GM21786 (cell line): ENCODE data around the gene NRXN3.

ENCODE experiments used
- ATAC-seq: cut with Tn5 transposase; IDR thresholded peaks from one replicate; pipeline ENCODE4 v1.9.1; 2021; ENCODE audit not compliant: unreplicated experiment

NRXN3 gene

GRCh38 chr14:79583738-79584408 is 1413.7 kb downstream of the NRXN3 start:
- no peak for ATAC-seq

DNA sequence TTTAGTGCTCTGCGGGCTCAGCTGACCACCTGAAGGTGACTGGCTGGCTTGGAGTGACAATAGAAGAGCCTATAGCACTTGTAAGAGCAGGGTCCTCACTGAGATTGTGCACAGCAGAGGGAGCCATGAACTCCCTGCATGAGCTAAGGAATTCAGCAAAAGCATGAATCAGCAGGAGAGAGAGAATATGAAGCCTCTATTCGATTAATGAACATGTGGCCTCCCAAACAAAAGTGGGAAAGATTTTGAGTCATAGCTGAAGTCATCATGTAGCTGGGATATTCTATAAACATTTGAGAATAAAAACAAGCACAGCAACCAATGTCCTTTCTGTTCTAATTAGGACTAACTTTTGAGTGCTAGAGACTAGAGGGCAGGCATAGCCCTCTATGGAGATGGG is 1414.5 kb downstream of the NRXN3 start:
- no peak for ATAC-seq

DNA sequence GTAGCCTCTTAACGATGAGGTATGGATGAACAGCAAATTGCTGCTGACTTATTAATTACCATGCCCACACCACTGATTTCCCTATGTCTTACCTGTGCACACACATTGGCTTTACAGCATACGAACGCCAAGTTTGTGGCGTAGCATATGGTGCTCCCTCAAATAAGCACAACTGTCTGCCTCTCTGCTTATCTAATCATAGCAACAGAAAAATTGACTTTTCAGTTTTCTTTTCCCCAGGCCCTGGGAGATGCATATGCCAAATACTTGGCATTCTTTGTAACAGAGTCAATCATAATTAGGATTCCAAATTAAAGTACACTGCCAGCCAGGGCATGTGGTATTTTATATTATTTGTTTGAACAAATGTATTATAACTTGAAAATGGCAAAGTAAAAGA is 1415.7 kb downstream of the NRXN3 start:
- no peak for ATAC-seq

GRCh38 chr14:79586416-79586815 is 1416.2 kb downstream of the NRXN3 start:
- ATAC-seq, result no peak

GRCh38 chr14:79586989-79587598 is 1416.9 kb downstream of the NRXN3 start:
- ATAC-seq, result no peak

GRCh38 chr14:79587875-79588274 is 1417.7 kb downstream of the NRXN3 start:
- no peak for ATAC-seq

DNA sequence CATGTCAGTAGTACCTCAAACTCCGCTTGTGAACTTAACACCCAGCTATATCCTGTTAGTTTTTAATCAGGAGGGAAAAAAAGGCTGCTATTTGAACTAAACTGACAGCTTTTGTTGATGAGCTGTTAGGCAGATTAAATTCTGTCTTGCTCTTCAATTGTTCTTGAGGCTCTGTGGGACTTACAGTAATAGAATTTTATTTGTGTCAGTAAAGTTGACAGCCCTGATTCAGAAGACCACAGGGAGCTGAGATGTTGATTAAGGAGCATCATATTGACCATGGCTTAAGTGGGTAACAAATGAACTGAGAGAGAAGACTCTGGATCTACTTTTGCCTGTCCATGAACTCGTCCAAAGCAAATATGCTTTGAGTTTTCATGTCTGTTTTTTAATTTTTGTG is 1418.2 kb downstream of the NRXN3 start:
- ATAC-seq, result no peak

DNA sequence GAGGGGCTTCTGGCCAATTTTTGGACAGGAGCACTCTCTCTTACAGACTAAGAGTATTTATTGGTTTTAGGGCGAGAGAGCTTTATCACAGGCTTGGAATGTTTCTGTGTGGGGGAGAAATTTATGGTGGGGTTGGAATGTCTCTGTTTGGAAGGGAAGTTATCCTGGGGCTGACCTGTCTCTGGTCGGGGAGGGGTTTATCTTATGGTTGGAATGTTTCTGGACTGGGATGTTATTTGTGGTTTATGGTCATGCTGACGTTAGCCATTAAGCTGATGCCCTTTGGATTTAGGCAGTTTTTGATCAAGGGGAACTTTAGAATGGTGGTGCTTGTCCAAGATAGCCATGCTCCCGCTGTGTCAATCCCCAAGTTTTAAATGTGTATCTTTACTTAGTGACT is 1426.4 kb downstream of the NRXN3 start:
- no peak for ATAC-seq

GRCh38 chr14:79597566-79597965 is 1427.4 kb downstream of the NRXN3 start:
- ATAC-seq, result no peak

DNA sequence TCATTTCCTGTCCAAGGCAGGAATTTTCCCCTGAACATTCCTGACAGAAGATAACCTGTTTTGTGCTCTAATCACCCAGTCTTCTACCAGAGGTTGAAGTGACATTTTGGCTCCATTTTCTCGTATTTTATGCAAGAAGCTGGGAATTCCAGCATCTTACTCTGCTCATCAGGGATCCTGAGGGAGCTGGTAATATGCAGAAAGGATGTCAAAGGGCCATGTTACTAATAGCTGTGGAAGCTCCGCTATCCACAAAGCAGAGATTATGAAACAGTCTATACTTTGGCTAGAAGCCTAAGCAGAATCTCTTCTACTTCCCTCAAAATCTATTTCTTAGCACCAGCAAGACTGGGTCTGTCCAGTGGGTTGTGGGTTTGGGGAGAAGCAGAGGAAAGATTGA is 1428.2 kb downstream of the NRXN3 start:
- ATAC-seq, result no peak

DNA sequence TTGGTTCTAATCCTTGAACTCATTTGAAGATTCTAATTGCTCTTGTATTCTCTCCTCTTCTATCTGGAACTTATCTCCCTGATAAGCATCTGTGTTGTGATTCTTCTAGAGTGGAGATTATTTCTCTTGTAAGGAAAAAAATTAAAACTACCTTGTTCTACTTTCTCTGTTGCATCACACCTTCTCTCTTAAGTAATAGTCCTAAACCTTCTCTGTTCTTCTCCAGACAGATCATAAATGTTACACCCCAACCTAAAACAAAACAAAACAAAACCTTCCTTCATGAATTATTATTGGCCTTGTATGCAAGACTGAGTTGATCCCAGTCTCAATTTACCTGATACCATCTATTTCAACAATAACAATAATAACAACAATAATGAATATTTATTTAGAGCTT is 1429.1 kb downstream of the NRXN3 start:
- no peak for ATAC-seq

GRCh38 chr14:79600406-79600805 is 1430.2 kb downstream of the NRXN3 start:
- no peak for ATAC-seq

DNA sequence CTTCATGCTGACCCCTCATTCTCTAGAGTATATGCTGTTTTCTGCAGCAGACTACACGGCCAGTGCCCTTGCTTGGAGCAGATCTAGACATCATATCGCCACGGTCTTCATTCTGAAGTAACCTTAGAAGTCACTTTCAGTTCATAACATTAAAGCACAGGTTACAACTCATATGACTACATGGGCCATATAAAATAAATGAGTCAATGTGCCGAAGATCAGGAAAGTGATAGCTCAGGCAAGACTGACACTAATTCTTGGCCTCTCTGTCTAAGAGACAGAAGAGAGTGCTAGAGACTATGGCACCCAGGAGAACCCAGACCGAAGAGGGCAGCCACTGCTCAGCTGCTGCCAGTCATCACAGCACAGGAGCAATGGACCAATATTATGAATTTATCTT is 1431.4 kb downstream of the NRXN3 start:
- ATAC-seq, result no peak

- ATAC-seq, result no peak
These were observed 1431.9 kb downstream of the NRXN3 start for GRCh38 chr14:79602045-79602444.

DNA sequence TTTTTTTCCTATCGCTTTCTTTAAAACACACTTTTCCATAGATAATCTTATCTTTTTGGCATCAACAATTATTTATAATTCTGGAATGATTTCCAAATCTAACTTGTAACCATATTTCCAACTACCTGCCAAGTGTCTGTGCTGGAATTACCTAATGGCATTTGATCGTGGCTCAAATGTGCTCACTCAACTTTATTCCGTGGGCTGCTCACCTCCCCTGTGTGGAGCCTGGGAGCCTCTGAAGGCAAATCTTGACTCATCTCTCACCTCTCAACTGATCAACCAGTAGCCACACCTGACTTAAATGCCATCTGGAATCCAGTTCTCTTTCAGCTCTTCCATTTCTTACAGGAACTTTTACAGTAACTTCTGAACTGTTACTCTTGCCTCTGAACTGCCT is 1432.6 kb downstream of the NRXN3 start:
- ATAC-seq, result no peak

- ATAC-seq, result no peak
These were observed 1435.7 kb downstream of the NRXN3 start for GRCh38 chr14:79605849-79606248.

GRCh38 chr14:79608446-79608845 is 1438.3 kb downstream of the NRXN3 start:
- no peak for ATAC-seq

GRCh38 chr14:79613625-79614024 is 1443.5 kb downstream of the NRXN3 start:
- ATAC-seq, result no peak

- no peak for ATAC-seq
These were observed 1444.3 kb downstream of the NRXN3 start for GRCh38 chr14:79614448-79614847.

GRCh38 chr14:79627058-79627457 is 1456.9 kb downstream of the NRXN3 start:
- no peak for ATAC-seq

GRCh38 chr14:79629411-79630287 is 1459.5 kb downstream of the NRXN3 start:
- no peak for ATAC-seq
